MM.1S (cell line): Measurements from ENCODE around the gene TEX264.

Source experiments
- DNase-seq: peaks from one replicate; pipeline ENCODE4 v3.0.0-alpha.2; 2015
- H2AFZ ChIP-seq: fragments of 300-600 bp; sonication (generic); 2 replicates; pipeline ENCODE4 v1.6.0; 2016; ENCODE audit warnings: antibody characterized with exemption, low read length
- H3F3A ChIP-seq: fragments of 300-600 bp; sonication (generic); 2 replicates; pipeline ENCODE4 v1.6.1; 2016; ENCODE audit warnings: mild to moderate bottlenecking, antibody characterized with exemption, low read length, moderate library complexity, mixed read lengths; ENCODE audit not compliant: insufficient read depth
- H3K27ac ChIP-seq: fragments of 300-600 bp; sonication (generic); 2 replicates; pipeline ENCODE4 v1.5.1; 2016; ENCODE audit warnings: mild to moderate bottlenecking, low read length
- H3K27me3 ChIP-seq: fragments of 300-600 bp; sonication (generic); replicated peaks from 2 replicates; pipeline ENCODE4 v1.6.0; 2016; ENCODE audit warnings: low read length; ENCODE audit not compliant: insufficient read depth
- H3K36me3 ChIP-seq: fragments of 300-600 bp; sonication (generic); replicated peaks from 2 replicates; pipeline ENCODE4 v1.6.1; 2016; ENCODE audit warnings: mild to moderate bottlenecking, low read length, mixed read lengths; ENCODE audit not compliant: insufficient read depth
- H3K4me1 ChIP-seq: fragments of 300-600 bp; sonication (generic); 2 replicates; pipeline ENCODE4 v1.6.1; 2016; ENCODE audit warnings: low read length, mixed read lengths
- H3K4me2 ChIP-seq: fragments of 300-600 bp; sonication (generic); 2 replicates; pipeline ENCODE4 v1.6.0; 2016; ENCODE audit warnings: low read depth, low read length
- H3K4me3 ChIP-seq: fragments of 300-600 bp; sonication (generic); 2 replicates; pipeline ENCODE4 v1.5.1; 2016; ENCODE audit warnings: low read length, mixed read lengths
- H3K79me2 ChIP-seq: fragments of 300-600 bp; sonication (generic); 2 replicates; pipeline ENCODE4 v1.6.1; 2016; ENCODE audit warnings: mixed run types, low read length, mixed read lengths
- H3K9ac ChIP-seq: fragments of 300-600 bp; sonication (generic); 2 replicates; pipeline ENCODE4 v1.6.1; 2016; ENCODE audit warnings: low read length, mixed read lengths
- H3K9me2 ChIP-seq: fragments of 300-600 bp; sonication (generic); replicated peaks from 2 replicates; pipeline ENCODE4 v1.6.1; 2016; ENCODE audit warnings: mild to moderate bottlenecking, low read length, mixed read lengths; ENCODE audit not compliant: insufficient read depth
- H3K9me3 ChIP-seq: fragments of 300-600 bp; sonication (generic); replicated peaks from 2 replicates; pipeline ENCODE4 v1.6.1; 2016; ENCODE audit warnings: mild to moderate bottlenecking, low read length, mixed read lengths; ENCODE audit not compliant: insufficient read depth
- H4K20me1 ChIP-seq: fragments of 300-600 bp; sonication (generic); 2 replicates; pipeline ENCODE4 v1.6.1; 2016; ENCODE audit warnings: mild to moderate bottlenecking, low read length, moderate library complexity, mixed read lengths; ENCODE audit not compliant: insufficient read depth
- EZH2 ChIP-seq: fragments of 300-600 bp; sonication (generic); optimal IDR thresholded peaks from 2 replicates; pipeline ENCODE3; 2017; ENCODE audit warnings: low read depth, mild to moderate bottlenecking, antibody characterized with exemption, low read length, mixed read lengths
- EZH2phosphoT487 ChIP-seq: fragments of 300-600 bp; sonication (generic); IDR thresholded peaks from 2 replicates; pipeline ENCODE4 v1.6.1; 2018; ENCODE audit warnings: antibody characterized with exemption, low read length
- TF ChIP-seq, protein P1 (sequence below): fragments of 300-600 bp; sonication (generic); IDR thresholded peaks from 2 replicates; pipeline ENCODE4 v1.5.1; 2016; ENCODE audit warnings: antibody characterized with exemption, low read length, mixed read lengths

The TEX264 gene

GRCh38 chr3:51680663-51681230 lies 9.7 kb downstream of the TEX264 start:
- H3K79me2 ChIP-seq: peaks cover 18% of the 10 kb centered on the region

GRCh38 chr3:51681453-51681852 lies 10.4 kb downstream of the TEX264 start:
- Histone ChIP-seq H3K4me3 (no peak overlapping the region), H3K9me2 (no peaks in the 10 kb centered on the region), H3K79me2 (peaks cover 18% of the 10 kb centered on the region), H3K9me3 (no peaks in the 10 kb centered on the region), H3K4me1 (peaks cover 30% of the 10 kb centered on the region), H3F3A (peaks cover 13% of the 10 kb centered on the region), H3K27ac (peak overlapping the region; percentile 49; the same call in 1 of the 2 replicates), H3K36me3 (0 out of 2 replicates have a peak, but pooled peaks cover 2% of the 10 kb centered on the region), H3K9ac (peak overlapping the region; percentile 9; the same call in 1 of the 2 replicates), H4K20me1 (no peaks in the 10 kb centered on the region), H3K27me3 (no peaks in the 10 kb centered on the region), H3K4me2 (peak overlapping the region; percentile 48), H2AFZ (0 out of 2 replicates have a peak overlapping the region, but pooled peaks have one; percentile 1)
- DNase-seq: peak; percentile 57
- no peak for TF ChIP-seq EZH2
- TF ChIP-seq, protein P1, sequence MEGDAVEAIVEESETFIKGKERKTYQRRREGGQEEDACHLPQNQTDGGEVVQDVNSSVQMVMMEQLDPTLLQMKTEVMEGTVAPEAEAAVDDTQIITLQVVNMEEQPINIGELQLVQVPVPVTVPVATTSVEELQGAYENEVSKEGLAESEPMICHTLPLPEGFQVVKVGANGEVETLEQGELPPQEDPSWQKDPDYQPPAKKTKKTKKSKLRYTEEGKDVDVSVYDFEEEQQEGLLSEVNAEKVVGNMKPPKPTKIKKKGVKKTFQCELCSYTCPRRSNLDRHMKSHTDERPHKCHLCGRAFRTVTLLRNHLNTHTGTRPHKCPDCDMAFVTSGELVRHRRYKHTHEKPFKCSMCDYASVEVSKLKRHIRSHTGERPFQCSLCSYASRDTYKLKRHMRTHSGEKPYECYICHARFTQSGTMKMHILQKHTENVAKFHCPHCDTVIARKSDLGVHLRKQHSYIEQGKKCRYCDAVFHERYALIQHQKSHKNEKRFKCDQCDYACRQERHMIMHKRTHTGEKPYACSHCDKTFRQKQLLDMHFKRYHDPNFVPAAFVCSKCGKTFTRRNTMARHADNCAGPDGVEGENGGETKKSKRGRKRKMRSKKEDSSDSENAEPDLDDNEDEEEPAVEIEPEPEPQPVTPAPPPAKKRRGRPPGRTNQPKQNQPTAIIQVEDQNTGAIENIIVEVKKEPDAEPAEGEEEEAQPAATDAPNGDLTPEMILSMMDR: no peak

More at GRCh38 chr3:51680663-51681230, 9.7 kb downstream of the TEX264 start:
- H3K9me3 ChIP-seq: no peaks in the 10 kb centered on the region
- no peak overlapping the region; the same call in 1 of the 2 replicates for H3K9ac ChIP-seq
- H3K4me3 ChIP-seq: no peak overlapping the region
- H3K4me1 ChIP-seq: peaks cover 24% of the 10 kb centered on the region
- H3K27ac ChIP-seq: peak overlapping the region; percentile 49; the same call in 1 of the 2 replicates
- H2AFZ ChIP-seq: no peak overlapping the region
- TF ChIP-seq EZH2phosphoT487 (no peak), EZH2 (no peak)
- TF ChIP-seq, protein P1: no peak
- H3K27me3 ChIP-seq: no peaks in the 10 kb centered on the region
- no peak for DNase-seq
- H3K9me2 ChIP-seq: no peaks in the 10 kb centered on the region
- no peaks in the 10 kb centered on the region for H4K20me1 ChIP-seq
- H3F3A ChIP-seq: peaks cover 13% of the 10 kb centered on the region
- 0 out of 2 replicates have a peak, but pooled peaks cover 2% of the 10 kb centered on the region for H3K36me3 ChIP-seq
- peak overlapping the region; percentile 48 for H3K4me2 ChIP-seq

DNA sequence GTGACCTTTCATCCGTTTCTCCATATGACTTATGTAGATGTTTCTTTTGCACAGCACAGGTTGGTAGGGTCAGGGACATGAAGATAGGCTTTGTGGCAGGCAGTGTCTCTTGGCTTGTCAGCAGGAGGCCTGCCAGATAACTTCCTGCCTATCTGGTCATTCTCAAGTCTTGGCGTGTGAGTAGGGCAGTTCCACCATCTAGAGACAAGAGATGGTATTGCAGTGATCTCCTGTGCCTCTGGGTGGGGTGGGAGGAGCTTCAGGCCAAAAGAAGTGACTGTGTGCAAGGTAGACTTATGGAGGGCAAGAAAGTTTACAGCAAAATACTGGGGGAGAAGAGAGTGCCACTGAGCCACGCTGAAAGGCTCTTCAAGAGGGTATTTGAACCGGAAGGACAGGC lies 11.0 kb downstream of the TEX264 start:
- peak; percentile 91 for DNase-seq
- Histone ChIP-seq H3K36me3 (0 out of 2 replicates have a peak, but pooled peaks cover 2% of the 10 kb centered on the region), H3K4me3 (no peak overlapping the region), H3K79me2 (peaks cover 18% of the 10 kb centered on the region), H3K27ac (peak overlapping the region; percentile 49; the same call in 1 of the 2 replicates), H3K9me2 (no peaks in the 10 kb centered on the region), H3K4me2 (peak overlapping the region; percentile 48), H3K9ac (peak overlapping the region; percentile 9; the same call in 1 of the 2 replicates), H2AFZ (0 out of 2 replicates have a peak overlapping the region, but pooled peaks have one; percentile 1), H3K9me3 (no peaks in the 10 kb centered on the region), H3K4me1 (peaks cover 36% of the 10 kb centered on the region), H3F3A (peaks cover 13% of the 10 kb centered on the region), H4K20me1 (no peaks in the 10 kb centered on the region), H3K27me3 (no peaks in the 10 kb centered on the region)
- TF ChIP-seq EZH2phosphoT487 (no peak), EZH2 (no peak)
- TF ChIP-seq, protein P1: peak; percentile 96
